ENCODE results near the gene SHISA9. TPM values are rescaled to one million over a fixed set of nuclear protein-coding genes. Genes with fewer than 3 reads are reported as not detected.

Gene SHISA9
- total and polyA plus RNA-seq, 2 of the 4 experiments (the other 2 are of a cell fraction) = under 0.01 TPM; not detected in 1

GRCh38 chr16:13120557-13120956 lies 219.2 kb downstream of the SHISA9 start:
- ATAC-seq (ENCODE audit: low read depth) = no peak
- no CpG with 5 or more reads among the region's 4 CpGs for WGBS, 2 experiments (ENCODE audit: extremely low coverage in 2 of 2, insufficient read length in 1 of 2)
- dilution Hi-C loops (cut with HindIII; ENCODE audit: low sequenced_read_pairs, unreplicated experiment) (no loop called here), intact Hi-C loops (cut with micrococcal nuclease) (no loop called here), in situ Hi-C loops (cut with MboI; ENCODE audit: low sequenced_read_pairs) (no loop called here)
- peaks cover 16% of the 10 kb centered on the region for H3K9me3 ChIP-seq (ENCODE audit: control insufficient read depth, insufficient read depth, low read length)
- H3K4ac ChIP-seq (ENCODE audit: low read depth, low read length) = no peak overlapping the region
- ChIA-PET POLR2A (ENCODE audit: unreplicated experiment) (no interaction called here), CTCF (no interaction called here)
- H2AFZ ChIP-seq (replicated peaks; ENCODE audit: low read length, poor library complexity) = no peak overlapping the region
- no peak overlapping the region for H3K23ac ChIP-seq (ENCODE audit: low read depth, low read length)
- no peak overlapping the region for H3K27ac ChIP-seq (ENCODE audit: insufficient read depth, low read length)
- H3K9ac ChIP-seq (ENCODE audit: low read depth, low read length) = no peak overlapping the region
- no peak for DNase-seq
- H2AK9ac ChIP-seq (replicated peaks; ENCODE audit: low read depth, low read length, poor library complexity) = no peak overlapping the region
- no peak overlapping the region for H3K4me3 ChIP-seq (ENCODE audit: insufficient read depth, low read depth, low read length)
- no peaks in the 10 kb centered on the region for H3K36me3 ChIP-seq (ENCODE audit: control insufficient read depth, insufficient read depth, low read length)
- no peak for TF ChIP-seq SMC3 (IDR thresholded peaks at IDR 0.05; ENCODE audit: low read depth, low read length)
- TF ChIP-seq, protein P1, sequence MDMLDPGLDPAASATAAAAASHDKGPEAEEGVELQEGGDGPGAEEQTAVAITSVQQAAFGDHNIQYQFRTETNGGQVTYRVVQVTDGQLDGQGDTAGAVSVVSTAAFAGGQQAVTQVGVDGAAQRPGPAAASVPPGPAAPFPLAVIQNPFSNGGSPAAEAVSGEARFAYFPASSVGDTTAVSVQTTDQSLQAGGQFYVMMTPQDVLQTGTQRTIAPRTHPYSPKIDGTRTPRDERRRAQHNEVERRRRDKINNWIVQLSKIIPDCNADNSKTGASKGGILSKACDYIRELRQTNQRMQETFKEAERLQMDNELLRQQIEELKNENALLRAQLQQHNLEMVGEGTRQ (IDR thresholded peaks at IDR 0.05; ENCODE audit: low read depth, low read length) = no peak
- no peak for TF ChIP-seq CHD1 (IDR thresholded peaks at IDR 0.05; ENCODE audit: low read depth, low read length)
- no peak overlapping the region for H3K4me2 ChIP-seq (ENCODE audit: low read depth, low read length)
- no peak overlapping the region for H3K18ac ChIP-seq (ENCODE audit: low read depth, low read length)
- no peak overlapping the region for H2BK5ac ChIP-seq (ENCODE audit: low read depth, low read length, poor library complexity, severe bottlenecking)
- H2BK20ac ChIP-seq (ENCODE audit: low read depth, low read length) = no peak overlapping the region
- H4K20me1 ChIP-seq (ENCODE audit: insufficient read depth, low read length) = no peaks in the 10 kb centered on the region
- H3K27me3 ChIP-seq (ENCODE audit: control insufficient read depth, insufficient read depth, low read length) = no peaks in the 10 kb centered on the region
- H4K91ac ChIP-seq (ENCODE audit: insufficient read depth, low read depth, low read length) = no peak overlapping the region
- H2BK120ac ChIP-seq (ENCODE audit: low read depth, low read length) = no peak overlapping the region
- H3K14ac ChIP-seq (replicated peaks; ENCODE audit: low read depth, low read length) = no peak overlapping the region
- no peak overlapping the region for H2AK5ac ChIP-seq (ENCODE audit: low read depth, low read length)
- no peaks in the 10 kb centered on the region for H3K9me1 ChIP-seq (ENCODE audit: insufficient read depth, low read length)
- no peak overlapping the region for H3K56ac ChIP-seq (ENCODE audit: extremely low read depth, insufficient read depth, low read length)
- no peaks in the 10 kb centered on the region for H3K4me1 ChIP-seq (ENCODE audit: control insufficient read depth, insufficient read depth, low read length)
- H4K8ac ChIP-seq (ENCODE audit: low read depth in 2 of 2, low read length in 2 of 2) = no peak overlapping the region
- H3K79me1 ChIP-seq (ENCODE audit: low read depth in 1 of 2, low read length in 2 of 2) = no peaks in the 10 kb centered on the region
- no TSS peak for BruUV-seq (replicated peaks)
- H4K5ac ChIP-seq (ENCODE audit: low read depth, low read length) = no peak overlapping the region
- no peak overlapping the region for H2BK15ac ChIP-seq (ENCODE audit: low read depth, low read length)
